Trophoblast cell (in vitro differentiated cells and primary cell): Measurements from ENCODE around the gene ZNF117.
A peak's percentile ranks its signal among the peaks of the same experiment; 100 is the strongest.

ENCODE experiments used
- DNase-seq, 2 donors: peaks; one replicate each; pipeline ENCODE4 v3.0.0-alpha.2; 2016
- H2AFZ ChIP-seq: 2 replicates; pipeline ENCODE4 v1.6.1; 2013; ENCODE audit warnings: low read length, moderate library complexity, mild to moderate bottlenecking; ENCODE audit not compliant: insufficient read depth, poor library complexity
- H2AK5ac ChIP-seq: 2 replicates; pipeline ENCODE4 v1.6.1; 2013; ENCODE audit warnings: mild to moderate bottlenecking, low read length
- H2BK120ac ChIP-seq: 2 replicates; pipeline ENCODE4 v1.6.1; 2013; ENCODE audit warnings: low read length, mild to moderate bottlenecking, moderate library complexity; ENCODE audit not compliant: insufficient read depth, poor library complexity
- H2BK12ac ChIP-seq: 2 replicates; pipeline ENCODE4 v1.6.1; 2013; ENCODE audit warnings: mild to moderate bottlenecking, low read length, moderate library complexity
- H2BK5ac ChIP-seq: 2 replicates; pipeline ENCODE4 v1.6.1; 2013; ENCODE audit warnings: low read length, low read depth, moderate library complexity, mild to moderate bottlenecking; ENCODE audit not compliant: poor library complexity
- H3K14ac ChIP-seq: 2 replicates; pipeline ENCODE4 v1.6.1; 2013; ENCODE audit warnings: mild to moderate bottlenecking, low read length
- H3K18ac ChIP-seq: 2 replicates; pipeline ENCODE4 v1.6.1; 2013; ENCODE audit warnings: mild to moderate bottlenecking, low read length
- H3K23ac ChIP-seq: 2 replicates; pipeline ENCODE4 v1.6.1; 2013; ENCODE audit warnings: low read length
- H3K27ac ChIP-seq: 2 replicates; pipeline ENCODE4 v1.5.1; 2013; ENCODE audit warnings: low read depth, mild to moderate bottlenecking, inconsistent platforms, low read length, moderate library complexity
- H3K27me3 ChIP-seq: 2 replicates; pipeline ENCODE4 v1.6.1; 2013; ENCODE audit warnings: inconsistent platforms, mild to moderate bottlenecking, low read length, moderate library complexity; ENCODE audit not compliant: insufficient read depth
- H3K36me3 ChIP-seq, 2 experiments: 1 replicate in 1 of 2; 2 replicates in 1 of 2; pipeline ENCODE4 v1.6.1; 2013; ENCODE audit warnings: low read length in 2 of 2, mild to moderate bottlenecking in 2 of 2, moderate library complexity in 1 of 2; ENCODE audit not compliant: insufficient read depth in 2 of 2, control insufficient read depth in 1 of 2
- H3K4ac ChIP-seq: 2 replicates; pipeline ENCODE4 v1.6.1; 2013; ENCODE audit warnings: low read depth, mild to moderate bottlenecking, low read length, moderate library complexity
- H3K4me1 ChIP-seq, 2 experiments: 1 replicate in 1 of 2; 2 replicates in 1 of 2; pipeline ENCODE4 v1.6.1; 2013; ENCODE audit warnings: low read length in 2 of 2, mild to moderate bottlenecking in 2 of 2, moderate library complexity in 1 of 2; ENCODE audit not compliant: insufficient read depth in 2 of 2, control insufficient read depth in 1 of 2
- H3K4me2 ChIP-seq: 2 replicates; pipeline ENCODE4 v1.6.1; 2013; ENCODE audit warnings: inconsistent platforms, mild to moderate bottlenecking, low read length, moderate library complexity
- H3K4me3 ChIP-seq: 2 replicates; pipeline ENCODE4 v1.5.1; 2013; ENCODE audit warnings: mild to moderate bottlenecking, low read depth, low read length, inconsistent platforms
- H3K79me1 ChIP-seq: one replicate; pipeline ENCODE4 v1.6.1; 2013; ENCODE audit warnings: low read length
- H3K79me2 ChIP-seq: 2 replicates; pipeline ENCODE4 v1.6.1; 2013; ENCODE audit warnings: low read length, mild to moderate bottlenecking; ENCODE audit not compliant: control insufficient read depth, insufficient read depth, poor library complexity
- H3K9ac ChIP-seq: 2 replicates; pipeline ENCODE4 v1.6.1; 2013; ENCODE audit warnings: mild to moderate bottlenecking, low read length
- H3K9me3 ChIP-seq: 2 replicates; pipeline ENCODE4 v1.6.1; 2013; ENCODE audit warnings: low read depth, mild to moderate bottlenecking, control low read depth, inconsistent platforms, low read length; ENCODE audit not compliant: insufficient read depth
- H4K12ac ChIP-seq: 2 replicates; pipeline ENCODE4 v1.6.1; 2013; ENCODE audit warnings: low read depth, mild to moderate bottlenecking, low read length, moderate library complexity
- H4K8ac ChIP-seq: 2 replicates; pipeline ENCODE4 v1.6.1; 2013; ENCODE audit warnings: low read depth, mild to moderate bottlenecking, low read length, moderate library complexity
- H4K91ac ChIP-seq: one replicate; pipeline ENCODE4 v1.6.1; 2013; ENCODE audit warnings: low read depth, mild to moderate bottlenecking, low read length, moderate library complexity
- WGBS: extraction: QIAGEN DNeasy Blood & Tissue Kit; methylation state at CpG from one replicate; pipeline ENCODE4 v1.1.7; 2013; ENCODE audit warnings: missing lambda C conversion rate; ENCODE audit not compliant: insufficient read length, insufficient coverage; ENCODE audit errors: extremely low coverage; 5-methylcytosine and 5-hydroxymethylcytosine counted together

ZNF117 gene

GRCh38 chr7:64999165-65000004, 8.5 kb upstream of the ZNF117 start:
- H3K4me2 ChIP-seq: peak overlapping the region; percentile 7
- peak overlapping the region; percentile 61 for H4K8ac ChIP-seq
- H2AK5ac ChIP-seq: peak overlapping the region; percentile 34
- peaks cover 30% of the 10 kb centered on the region for H3K9me3 ChIP-seq
- peak overlapping the region; percentile 91 for H2BK12ac ChIP-seq
- peaks cover 7% of the 10 kb centered on the region for H3K79me1 ChIP-seq
- H3K18ac ChIP-seq: peak overlapping the region; percentile 74
- peak; percentile 85 to 97 for DNase-seq
- peaks cover 39 to 43% of the 10 kb centered on the region in 2 experiments for H3K36me3 ChIP-seq
- peak overlapping the region; percentile 86 for H3K27ac ChIP-seq
- H3K9ac ChIP-seq: no peak overlapping the region
- no peak overlapping the region for H3K23ac ChIP-seq
- WGBS: no CpG with 5 or more reads among the region's 11 CpGs
- H3K4me3 ChIP-seq: no peak overlapping the region
- peak overlapping the region; percentile 46 for H3K4ac ChIP-seq
- peak overlapping the region; percentile 76 for H2BK5ac ChIP-seq
- H4K91ac ChIP-seq: peak overlapping the region; percentile 84
- peak overlapping the region; percentile 71 for H3K14ac ChIP-seq
- H4K12ac ChIP-seq: peak overlapping the region; percentile 2
- no peaks in the 10 kb centered on the region for H3K27me3 ChIP-seq
- peak overlapping the region; percentile 45 for H2AFZ ChIP-seq
- H3K79me2 ChIP-seq: peaks cover 8% of the 10 kb centered on the region
- peak overlapping the region; percentile 54 for H2BK120ac ChIP-seq
- H3K4me1 ChIP-seq: peaks cover 17 to 19% of the 10 kb centered on the region in 2 experiments

- peak overlapping the region; percentile 74 for H3K18ac ChIP-seq
- no peaks in the 10 kb centered on the region for H3K27me3 ChIP-seq
- DNase-seq: no peak
- peak overlapping the region; percentile 86 for H3K27ac ChIP-seq
- H4K91ac ChIP-seq: peak overlapping the region; percentile 84
- H4K12ac ChIP-seq: peak overlapping the region; percentile 2
- no CpG with 5 or more reads among the region's 7 CpGs for WGBS
- peaks cover 34% of the 10 kb centered on the region for H3K9me3 ChIP-seq
- peak overlapping the region; percentile 61 for H4K8ac ChIP-seq
- H3K4ac ChIP-seq: peak overlapping the region; percentile 46
- H3K36me3 ChIP-seq: peaks cover 38 to 45% of the 10 kb centered on the region in 2 experiments
- H3K4me1 ChIP-seq: peaks cover 17 to 19% of the 10 kb centered on the region in 2 experiments
- H2AK5ac ChIP-seq: peak overlapping the region; percentile 34
- H2BK5ac ChIP-seq: peak overlapping the region; percentile 76
- H2AFZ ChIP-seq: peak overlapping the region; percentile 45
- H3K23ac ChIP-seq: no peak overlapping the region
- no peak overlapping the region for H3K9ac ChIP-seq
- peak overlapping the region; percentile 91 for H2BK12ac ChIP-seq
- H2BK120ac ChIP-seq: peak overlapping the region; percentile 54
- H3K4me2 ChIP-seq: peak overlapping the region; percentile 7
- H3K79me1 ChIP-seq: peaks cover 7% of the 10 kb centered on the region
- peaks cover 8% of the 10 kb centered on the region for H3K79me2 ChIP-seq
- no peak overlapping the region for H3K4me3 ChIP-seq
- peak overlapping the region; percentile 71 for H3K14ac ChIP-seq
Observed at GRCh38 chr7:64998865-64999164, 8.0 kb upstream of the ZNF117 start.

GRCh38 chr7:64997927-64998391, 7.1 kb upstream of the ZNF117 start:
- Histone ChIP-seq H4K8ac (no peak overlapping the region), H4K12ac (no peak overlapping the region), H2AFZ (no peak overlapping the region), H2BK12ac (no peak overlapping the region), H3K4me1 (peaks cover 17 to 18% of the 10 kb centered on the region in 2 experiments), H3K27ac (peak overlapping the region; percentile 86), H3K79me1 (peaks cover 7% of the 10 kb centered on the region), H2BK120ac (no peak overlapping the region), H3K23ac (no peak overlapping the region), H3K36me3 (peaks cover 38 to 51% of the 10 kb centered on the region in 2 experiments), H3K9ac (no peak overlapping the region), H3K9me3 (peaks cover 37% of the 10 kb centered on the region), H3K79me2 (peaks cover 8% of the 10 kb centered on the region), H3K4me3 (no peak overlapping the region), H4K91ac (no peak overlapping the region), H3K27me3 (no peaks in the 10 kb centered on the region), H2BK5ac (no peak overlapping the region), H3K18ac (no peak overlapping the region), H2AK5ac (no peak overlapping the region), H3K14ac (no peak overlapping the region), H3K4me2 (peak overlapping the region; percentile 16), H3K4ac (no peak overlapping the region)
- DNase-seq: peak; percentile 83 to 92
- no CpG with 5 or more reads among the region's 8 CpGs for WGBS

- no peak for DNase-seq
- Histone ChIP-seq H2BK12ac (no peak overlapping the region), H3K4ac (no peak overlapping the region), H3K4me2 (peak overlapping the region; percentile 16), H3K23ac (no peak overlapping the region), H3K79me1 (peaks cover 7% of the 10 kb centered on the region), H2BK5ac (peak overlapping the region; percentile 2), H4K91ac (no peak overlapping the region), H4K8ac (no peak overlapping the region), H3K9ac (no peak overlapping the region), H3K79me2 (peaks cover 8% of the 10 kb centered on the region), H3K27ac (peak overlapping the region; percentile 86), H3K4me3 (no peak overlapping the region), H3K36me3 (peaks cover 41 to 58% of the 10 kb centered on the region in 2 experiments), H3K14ac (no peak overlapping the region), H2BK120ac (no peak overlapping the region), H2AK5ac (no peak overlapping the region), H4K12ac (no peak overlapping the region), H3K4me1 (peaks cover 17% of the 10 kb centered on the region in 2 experiments), H3K27me3 (no peaks in the 10 kb centered on the region), H2AFZ (no peak overlapping the region), H3K9me3 (peaks cover 41% of the 10 kb centered on the region), H3K18ac (peak overlapping the region; percentile 32)
- WGBS: no CpG with 5 or more reads among the region's 12 CpGs
Observed at GRCh38 chr7:64997164-64997908, 6.5 kb upstream of the ZNF117 start.
